ENCODE results near the gene HERC3. TPM values are rescaled to one million over a fixed set of nuclear protein-coding genes. Genes with fewer than 3 reads are reported as not detected.

Gene HERC3
- total RNA-seq (10 to 100 TPM; 14.3 to 22.1 TPM), polyA plus RNA-seq (1 to 10 TPM; 5.1 to 5.8 TPM)

- under 1% methylated on average over 73 of the region's 73 CpGs for WGBS
- Histone ChIP-seq H3K4me3 (ENCODE audit: low read depth in 1 of 3, low read length in 3 of 3) (peak within 1 kb of the TSS; percentile 82 to 97 (median 91)), H3K9me3 (ENCODE audit: control insufficient read depth in 4 of 4, low read length in 3 of 4) (no peaks in the 10 kb centered on the region), H3K27ac (ENCODE audit: low read depth in 1 of 2, low read length in 2 of 2) (peak within 1 kb of the TSS; percentile 84 to 93), H3K36me3 (ENCODE audit: control insufficient read depth in 4 of 4, insufficient read depth in 3 of 4, low read depth in 1 of 4, low read length in 3 of 4) (peaks cover 0 to 5% (median 3%) of the 10 kb centered on the region in 4 donors), H3K9ac (ENCODE audit: low read depth in 1 of 2, low read length in 2 of 2) (peak within 1 kb of the TSS; percentile 68 to 85), H3K4me1 (ENCODE audit: control insufficient read depth in 4 of 4, insufficient read depth in 4 of 4, low read length in 3 of 4) (peaks cover 0 to 16% (median 3%) of the 10 kb centered on the region in 4 donors), H3K27me3 (ENCODE audit: control insufficient read depth in 4 of 4, insufficient read depth in 4 of 4, low read length in 3 of 4) (no peaks in the 10 kb centered on the region)
- TF ChIP-seq YY1 (IDR thresholded peaks at IDR 0.05) (peak; percentile 61), SP1 (IDR thresholded peaks at IDR 0.05) (peak; percentile 70), NR2F2 (IDR thresholded peaks at IDR 0.05) (no peak), REST (IDR thresholded peaks at IDR 0.05) (no peak), ATF3 (IDR thresholded peaks at IDR 0.05) (no peak), CTCF (IDR thresholded peaks at IDR 0.05; ENCODE audit: low read depth, low read length, missing input control) (no peak), EGR1 (IDR thresholded peaks at IDR 0.05; ENCODE audit: low read depth in 2 of 2) (no peak), MAX (IDR thresholded peaks at IDR 0.05) (no peak), GABPA (IDR thresholded peaks at IDR 0.05 in 1 of 2, conservative IDR thresholded peaks at IDR 0.05 in 1 of 2) (no peak), JUND (IDR thresholded peaks at IDR 0.05) (no peak), TAF1 (conservative IDR thresholded peaks at IDR 0.05) (peak; percentile 35), FOXA1 (IDR thresholded peaks at IDR 0.05) (no peak), HNF4A (conservative IDR thresholded peaks at IDR 0.05) (no peak), HNF4G (IDR thresholded peaks at IDR 0.05) (no peak), FOXA2 (IDR thresholded peaks at IDR 0.05) (no peak), RXRA (IDR thresholded peaks at IDR 0.05) (no peak), RAD21 (IDR thresholded peaks at IDR 0.05) (no peak), ZBTB33 (IDR thresholded peaks at IDR 0.05) (no peak)
- peak; percentile 91 for DNase-seq (ENCODE audit: low spot score)
These were observed at the start of gene HERC3 for GRCh38 chr4:88591787-88592599. Gene HERC3, plus strand, starts transcription at chr4:88592480. Its CDS starts 13,344 bp downstream, at chr4:88605824.

Data from liver (tissue), 9 donors.